Measurements from ENCODE around the gene AZIN2.

GRCh38 chr1:33157131-33157530 is 76.2 kb downstream of the AZIN2 start:
- TF ChIP-seq EZH2 (IDR thresholded peaks at IDR 0.05; ENCODE audit: insufficient read depth, poor library complexity, severe bottlenecking) (no peak), EZH2phosphoT487 (IDR thresholded peaks at IDR 0.05; ENCODE audit: insufficient read depth, low read depth) (no peak)
